NCI-H774 (cell line): ENCODE results near the gene OR5AR1.
"Not testable (repeated sequence)": the region's sequence is repeated elsewhere in the genome, so short reads cannot be mapped to it uniquely, and the experiment has no call there.

Source experiments
- DNase-seq: peaks from one replicate; lab custom pipeline; 2025; lab: John Stamatoyannopoulos, UW

Gene OR5AR1

DNA sequence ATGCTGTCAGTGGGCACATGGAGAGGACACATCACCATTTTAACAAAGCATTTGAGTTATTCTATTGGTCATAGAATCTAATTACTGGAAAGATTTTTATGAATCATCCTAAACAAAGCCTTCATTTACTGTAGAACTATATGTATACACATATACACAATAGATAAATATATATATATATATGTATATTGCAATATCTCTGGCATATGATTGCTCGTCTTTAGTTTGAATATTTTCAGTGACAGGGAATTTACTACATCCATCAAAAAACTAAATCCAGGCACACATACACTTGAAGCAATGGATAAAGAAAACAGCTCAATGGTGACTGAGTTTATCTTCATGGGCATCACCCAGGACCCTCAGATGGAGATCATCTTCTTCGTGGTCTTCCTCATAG, at the start of gene OR5AR1:
Gene OR5AR1 (plus strand): TSS at position 301 of the 400 bp plus-strand sequence. CDS start 0 bp downstream, at position 301.
- DNase-seq, result no peak

- no peak for DNase-seq
Measured at GRCh38 chr11:56624661-56625110, 38.8 kb upstream of the OR5AR1 start.

- DNase-seq, result no peak
Measured at GRCh38 chr11:56625946-56626345, 37.5 kb upstream of the OR5AR1 start.

- DNase-seq, result no peak
Measured at GRCh38 chr11:56632329-56632728, 31.2 kb upstream of the OR5AR1 start.

- no peak for DNase-seq
Measured at GRCh38 chr11:56636861-56637260, 26.6 kb upstream of the OR5AR1 start.

DNA sequence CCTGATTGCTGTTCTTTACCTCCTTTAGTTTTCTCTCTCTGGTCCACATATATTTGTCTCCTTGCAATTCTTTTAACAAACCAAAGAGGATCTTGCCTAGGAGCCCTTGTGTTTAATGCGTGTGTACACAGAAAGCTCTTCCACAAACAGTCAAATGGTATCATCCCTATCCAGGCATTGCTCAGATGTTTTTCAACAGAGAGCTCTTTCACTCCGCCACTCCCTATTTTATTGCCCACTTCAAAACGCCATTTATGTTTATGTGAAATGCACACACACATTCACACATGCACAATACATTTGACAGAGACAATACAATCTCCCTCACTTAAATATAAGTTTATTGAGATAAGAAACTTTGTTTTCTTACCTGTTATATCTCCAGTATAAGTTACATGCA, 26.0 kb upstream of the OR5AR1 start:
- DNase-seq, result no peak

GRCh38 chr11:56642339-56642738, 21.1 kb upstream of the OR5AR1 start, which contains the start of gene OR5AP2:
Gene OR5AP2 (minus strand): TSS chr11:56642439. CDS start chr11:56642439, 0 bp downstream.
- DNase-seq, result no peak

- no peak for DNase-seq
Measured at GRCh38 chr11:56659755-56660154, 3.7 kb upstream of the OR5AR1 start.

DNA sequence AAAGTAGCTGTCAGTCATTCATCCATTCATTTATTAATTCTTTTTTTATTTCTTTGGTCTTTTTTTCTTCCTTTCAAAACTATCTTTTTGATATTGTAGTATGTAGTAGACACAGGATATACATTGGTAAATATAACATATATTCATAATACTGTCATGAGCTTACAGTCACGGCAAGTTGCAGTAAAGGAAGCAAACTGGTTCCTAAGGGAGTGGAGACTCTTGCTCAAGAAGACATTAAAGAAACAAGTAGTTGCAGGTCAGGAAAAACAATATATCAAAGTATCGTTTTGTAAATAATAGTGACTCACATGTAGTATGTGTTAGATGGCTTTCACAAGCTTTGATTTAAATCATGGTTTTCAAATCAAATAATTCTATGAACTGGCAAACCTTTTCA, 7.5 kb downstream of the OR5AR1 start:
- no peak for DNase-seq

GRCh38 chr11:56688554-56689100, 25.1 kb downstream of the OR5AR1 start:
- no peak for DNase-seq

DNA sequence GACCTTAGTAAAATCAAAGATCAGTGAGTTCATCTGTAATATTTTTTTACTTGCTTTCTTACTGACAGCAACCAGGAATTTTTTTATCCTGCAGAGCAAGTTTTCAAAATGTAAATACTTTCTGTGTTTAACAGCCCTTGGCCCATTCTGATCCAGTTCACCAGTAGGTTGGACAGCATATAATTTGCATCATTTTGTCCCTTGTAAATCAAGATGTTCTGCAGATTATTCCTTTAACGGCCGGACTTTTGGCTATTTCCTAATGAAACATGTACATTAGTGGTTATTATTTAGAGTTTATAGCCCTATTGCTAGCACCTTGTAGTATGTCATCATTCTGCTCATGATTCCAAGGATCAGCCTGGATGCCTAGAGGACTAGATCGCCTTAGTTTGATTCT, 27.7 kb downstream of the OR5AR1 start:
- DNase-seq, result not testable (repeated sequence)

DNA sequence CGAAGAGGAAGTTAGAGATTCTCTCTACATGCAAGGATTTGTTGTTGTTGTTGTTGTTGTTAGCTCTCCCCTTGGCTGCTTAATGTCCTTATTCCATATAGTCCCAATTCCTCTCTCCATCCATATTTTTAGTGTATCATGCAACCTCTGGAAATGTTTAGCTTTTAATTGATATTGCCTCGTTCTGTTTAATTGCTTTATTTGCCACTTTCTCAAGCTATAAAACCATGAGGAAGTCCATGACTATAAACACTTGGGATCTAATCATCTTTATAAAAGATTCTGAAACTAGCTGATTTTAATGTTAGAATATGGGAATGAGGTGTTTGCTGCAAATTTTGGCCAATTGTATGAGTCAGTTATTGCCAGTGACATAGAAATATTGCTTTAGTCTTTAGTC, 29.9 kb downstream of the OR5AR1 start:
- no peak for DNase-seq

DNA sequence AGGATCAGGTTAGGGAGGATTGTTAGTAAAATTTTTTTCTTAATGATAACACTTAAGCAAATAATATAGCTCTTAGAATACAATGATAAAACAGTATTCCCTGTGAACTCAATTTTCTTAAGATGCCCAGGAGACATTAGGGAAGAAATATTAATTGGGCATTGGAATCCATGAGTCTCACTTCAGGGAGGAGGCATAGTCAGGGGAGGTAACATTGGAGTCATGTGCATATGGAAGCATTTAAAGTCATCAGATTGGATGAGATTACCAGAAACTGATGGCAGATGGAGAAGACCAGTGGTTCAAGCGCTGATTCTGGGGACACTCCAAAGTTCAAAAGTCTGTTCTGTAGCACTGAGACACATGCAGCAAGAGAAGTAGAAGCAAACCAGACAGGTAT, 35.3 kb downstream of the OR5AR1 start, which contains the start of gene OR9G1:
Gene OR9G1 (plus strand): TSS at position 301 of the 400 bp plus-strand sequence. CDS start 1,293 bp downstream, outside the sequence.
- no peak for DNase-seq

DNA sequence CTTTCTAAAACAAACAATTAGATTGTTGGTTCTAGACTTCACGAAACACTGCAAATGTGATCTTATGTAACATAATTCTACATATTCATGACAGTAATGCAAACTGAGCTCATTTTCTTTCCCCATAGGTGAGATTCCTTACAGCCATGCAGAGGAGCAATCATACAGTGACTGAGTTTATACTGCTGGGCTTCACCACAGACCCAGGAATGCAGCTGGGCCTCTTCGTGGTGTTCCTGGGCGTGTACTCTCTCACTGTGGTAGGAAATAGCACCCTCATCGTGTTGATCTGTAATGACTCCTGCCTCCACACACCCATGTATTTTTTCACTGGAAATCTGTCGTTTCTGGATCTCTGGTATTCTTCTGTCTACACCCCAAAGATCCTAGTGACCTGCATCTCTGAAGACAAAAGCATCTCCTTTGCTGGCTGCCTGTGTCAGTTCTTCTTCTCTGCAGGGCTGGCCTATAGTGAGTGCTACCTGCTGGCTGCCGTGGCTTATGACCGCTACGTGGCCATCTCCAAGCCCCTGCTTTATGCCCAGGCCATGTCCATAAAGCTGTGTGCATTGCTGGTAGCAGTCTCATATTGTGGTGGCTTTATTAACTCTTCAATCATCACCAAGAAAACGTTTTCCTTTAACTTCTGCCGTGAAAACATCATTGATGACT, 36.9 kb downstream of the OR5AR1 start:
- no peak for DNase-seq

- DNase-seq, result no peak
Measured at GRCh38 chr11:56700914-56701485, 37.5 kb downstream of the OR5AR1 start.

DNA sequence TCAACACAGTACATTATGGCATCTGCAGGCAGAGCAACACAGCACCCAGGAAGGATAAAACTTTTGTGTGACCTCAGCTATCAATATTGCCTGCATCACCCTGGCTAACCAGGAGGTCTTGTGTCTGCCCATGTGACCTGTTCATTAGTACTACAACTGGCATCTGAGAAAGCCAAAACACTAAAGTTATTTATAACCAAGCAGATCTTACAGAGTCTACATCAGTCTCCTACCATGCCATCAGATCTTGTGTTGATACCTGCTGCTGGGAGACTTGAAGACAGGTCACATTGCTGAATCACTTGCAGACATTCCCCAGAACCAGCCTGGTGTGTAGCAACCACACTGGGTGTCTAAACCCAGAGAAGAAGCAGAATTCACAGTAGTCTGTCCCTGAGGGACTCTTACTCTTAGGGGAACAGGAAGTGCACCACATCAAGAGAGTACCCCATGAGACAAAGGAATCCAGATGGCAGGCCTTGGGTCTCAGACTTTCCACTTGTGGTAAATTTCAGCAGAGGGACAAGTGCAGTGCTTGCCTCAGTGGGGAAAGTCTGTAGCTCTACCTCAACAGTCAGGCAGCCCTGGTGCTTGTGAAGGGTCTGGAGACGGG, 42.4 kb downstream of the OR5AR1 start:
- no peak for DNase-seq

DNA sequence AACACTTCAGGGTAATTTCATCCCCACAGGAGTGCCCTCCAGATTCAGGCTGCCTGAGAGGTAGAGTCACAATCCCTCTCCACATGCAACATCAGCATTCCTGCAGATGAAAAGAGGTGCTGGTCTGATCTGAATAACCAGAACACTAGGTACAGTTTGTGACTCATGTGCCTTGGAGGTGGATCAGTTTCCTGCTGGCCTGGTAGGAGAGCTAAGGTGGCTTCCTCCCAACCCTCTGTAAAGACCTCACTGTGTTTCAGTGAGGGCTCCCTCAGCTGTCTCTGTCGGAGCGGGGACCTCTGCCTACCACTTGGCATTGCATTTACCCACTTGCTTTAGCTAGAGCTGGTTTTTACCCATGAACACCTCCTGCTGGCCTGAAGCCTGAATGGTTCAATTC, 43.0 kb downstream of the OR5AR1 start:
- no peak for DNase-seq

DNA sequence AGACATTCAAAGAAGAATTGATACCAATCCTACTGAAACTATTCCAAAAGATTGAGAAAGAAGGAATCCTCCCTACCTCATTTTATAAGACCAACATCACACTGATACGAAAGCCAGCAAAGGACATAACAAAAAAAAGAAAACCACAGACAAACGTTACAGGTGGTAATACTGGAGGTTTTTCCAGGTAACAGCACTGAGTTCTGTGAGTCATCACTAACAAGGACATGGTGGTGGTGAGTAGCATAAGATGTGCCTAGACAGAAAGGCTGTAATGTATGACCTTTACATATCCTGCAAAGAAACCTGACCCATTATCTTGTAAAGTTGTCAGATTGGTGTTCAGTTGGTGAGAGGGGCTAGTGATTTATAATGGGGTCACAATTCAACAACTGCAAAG, 50.7 kb downstream of the OR5AR1 start:
- no peak for DNase-seq
